GM12878 (cell line): Measurements from ENCODE around the gene S1PR1. TPM values are rescaled to one million over a fixed set of nuclear protein-coding genes. Genes with fewer than 3 reads are reported as not detected.

Source experiments
- ATAC-seq: fragments of 200-7000 bp; cut with Tn5 transposase; 3 replicates; pipeline ENCODE4 v1.9.1; 2020; ENCODE audit warnings: mild to moderate bottlenecking, moderate library complexity
- BruUV-seq: library from RNA; stranded (reverse); fragments of 400-500 nt; replicated peaks from 2 replicates; lab custom pipeline; 2021; lab: Mats Ljungman, UMichigan
- CTCF ChIA-PET: fragments of 300-600 bp; sonication (Branson Sonifier 250); formaldehyde crosslinking; extraction: SDS; loops from one replicate; lab custom pipeline; 2021; ENCODE audit warnings: inconsistent platforms; lab: Yijun Ruan, JAX
- POLR2A ChIA-PET: fragments of 350-600 bp; formaldehyde crosslinking; extraction: SDS; loops from one replicate; lab custom pipeline; 2021; ENCODE audit warnings: inconsistent platforms; lab: Charles Lee
- RAD21 ChIA-PET: fragments of 300-600 bp; sonication (Branson Sonifier 250); formaldehyde crosslinking; loops from one replicate; lab custom pipeline; 2023; ENCODE audit warnings: antibody characterized with exemption; ENCODE audit not compliant: unreplicated experiment; lab: Charles Lee
- SMC1A ChIA-PET: fragments of 300-600 bp; sonication (Branson Sonifier 250); formaldehyde crosslinking; loops from one replicate; lab custom pipeline; 2023; ENCODE audit not compliant: unreplicated experiment, uncharacterized antibody; lab: Charles Lee
- DNase-seq: peaks from one replicate; pipeline ENCODE4 v3.0.0-alpha.2; 2011; ENCODE audit warnings: low read depth, low spot score
- FAIRE-seq: peaks from 3 replicates; lab custom pipeline; 2011; peaks lifted over from hg19 to GRCh38; lab: Jason Lieb, UNC
- H2AFZ ChIP-seq: 2 replicates; pipeline ENCODE4 v1.6.0; 2011; ENCODE audit warnings: low read depth, low read length, control low read depth; ENCODE audit not compliant: control insufficient read depth
- H3K27ac ChIP-seq: 2 replicates; pipeline ENCODE4 v1.5.1; 2011; ENCODE audit warnings: control low read depth; ENCODE audit not compliant: control insufficient read depth, insufficient read depth
- H3K27me3 ChIP-seq, 2 experiments: replicated peaks in 1 of 2; 2 replicates each; pipeline versions ENCODE4 v1.6.0 to v1.6.1; 2011; ENCODE audit warnings: low read length in 1 of 2; ENCODE audit not compliant: control insufficient read depth in 2 of 2, insufficient read depth in 2 of 2
- H3K36me3 ChIP-seq, 2 experiments: 2 replicates each; pipeline ENCODE4 v1.5.1; 2011; ENCODE audit warnings: low read length in 1 of 2; ENCODE audit not compliant: control insufficient read depth in 2 of 2, insufficient read depth in 2 of 2
- H3K4me1 ChIP-seq: 2 replicates; pipeline ENCODE4 v1.6.1; 2011; ENCODE audit warnings: mild to moderate bottlenecking, low read length, moderate library complexity, mixed read lengths; ENCODE audit not compliant: control insufficient read depth, insufficient read depth
- H3K4me2 ChIP-seq: 2 replicates; pipeline ENCODE4 v1.6.0; 2011; ENCODE audit warnings: control low read depth; ENCODE audit not compliant: control insufficient read depth, insufficient read depth
- H3K4me3 ChIP-seq: fragments of 200-600 bp; sonication (generic); 2 replicates; pipeline ENCODE4 v1.5.1; 2016
- H3K79me2 ChIP-seq: 2 replicates; pipeline ENCODE4 v1.6.0; 2011; ENCODE audit warnings: low read length; ENCODE audit not compliant: control insufficient read depth, insufficient read depth
- H3K9ac ChIP-seq: 2 replicates; pipeline ENCODE4 v1.8.0; 2011; ENCODE audit warnings: low read length, control low read depth, mixed read lengths; ENCODE audit not compliant: control insufficient read depth, insufficient read depth
- H3K9me3 ChIP-seq: replicated peaks from 3 replicates; pipeline ENCODE4 v1.5.1; 2011; ENCODE audit warnings: mild to moderate bottlenecking, low read length; ENCODE audit not compliant: control insufficient read depth, insufficient read depth
- H4K20me1 ChIP-seq: 2 replicates; pipeline ENCODE4 v1.6.0; 2011; ENCODE audit not compliant: control insufficient read depth, insufficient read depth
- BCL11A ChIP-seq: IDR thresholded peaks from 2 replicates; pipeline ENCODE4 v1.6.1; 2011; ENCODE audit warnings: low read depth, low read length
- CBX5 ChIP-seq: sonication (generic); IDR thresholded peaks from 2 replicates; pipeline ENCODE4 v1.6.1; 2016; ENCODE audit warnings: low read depth, moderate library complexity, mild to moderate bottlenecking, inconsistent platforms
- CEBPZ ChIP-seq: fragments of 150-350 bp; IDR thresholded peaks from 2 replicates; pipeline ENCODE4 v1.6.1; 2016; ENCODE audit warnings: low read depth, low read length
- E4F1 ChIP-seq: fragments of 450-650 bp; IDR thresholded peaks from 2 replicates; pipeline ENCODE4 v1.6.1; 2018; ENCODE audit warnings: borderline replicate concordance, mild to moderate bottlenecking; ENCODE audit not compliant: partially characterized antibody
- GABPA ChIP-seq: IDR thresholded peaks from 2 replicates; pipeline ENCODE4 v1.6.1; 2014; ENCODE audit warnings: antibody characterized with exemption, low read depth, mild to moderate bottlenecking, inconsistent platforms
- HDAC6 ChIP-seq: fragments of 200-600 bp; sonication (generic); IDR thresholded peaks from one replicate; pipeline ENCODE4 v1.8.0; 2017; ENCODE audit warnings: antibody characterized with exemption; ENCODE audit not compliant: unreplicated experiment
- MTA3 ChIP-seq: IDR thresholded peaks from 2 replicates; pipeline ENCODE4 v1.6.1; 2012; ENCODE audit warnings: low read length, inconsistent platforms, borderline replicate concordance
- MYB ChIP-seq: fragments of 150-350 bp; IDR thresholded peaks from 2 replicates; pipeline ENCODE4 v1.6.1; 2014; ENCODE audit warnings: mild to moderate bottlenecking, low read depth, low read length, borderline replicate concordance
- PML ChIP-seq: IDR thresholded peaks from 2 replicates; pipeline ENCODE4 v1.6.1; 2012; ENCODE audit warnings: low read length, inconsistent platforms
- RAD21 ChIP-seq: IDR thresholded peaks from 2 replicates; pipeline ENCODE4 v1.6.1; 2011; ENCODE audit warnings: mild to moderate bottlenecking, low read depth, low read length, moderate library complexity; ENCODE audit not compliant: insufficient read depth
- SPI1 ChIP-seq: IDR thresholded peaks from 2 replicates; pipeline ENCODE4 v1.6.1; 2011; ENCODE audit warnings: low read depth, mild to moderate bottlenecking, low read length, moderate library complexity, borderline replicate concordance; ENCODE audit not compliant: insufficient read depth
- SUZ12 ChIP-seq: fragments of 200-600 bp; sonication (generic); IDR thresholded peaks from one replicate; pipeline ENCODE4 v1.6.1; 2018; ENCODE audit warnings: antibody characterized with exemption, mild to moderate bottlenecking; ENCODE audit not compliant: unreplicated experiment
- ZNF207 ChIP-seq: fragments of 450-650 bp; IDR thresholded peaks from 2 replicates; pipeline ENCODE4 v1.6.1; 2014; ENCODE audit warnings: antibody characterized with exemption, mild to moderate bottlenecking, borderline replicate concordance
- WGBS: methylation state at CpG from one replicate; pipeline ENCODE4 v1.1.6; 2016; ENCODE audit warnings: low lambda C conversion rate; ENCODE audit not compliant: insufficient replicate concordance, insufficient coverage; ENCODE audit errors: missing lambda C conversion rate; 5-methylcytosine and 5-hydroxymethylcytosine counted together
- in situ Hi-C: fragments of 300-500 bp; cut with MboI; formaldehyde crosslinking; loops from 9 replicates; pipeline ENCODE4 v1.14.3; 2018; ENCODE audit warnings: mixed read lengths
- intact Hi-C: fragments of 100-400 bp; cut with micrococcal nuclease; formaldehyde crosslinking; loops from one replicate; pipeline ENCODE4 v1.14.2; 2022; ENCODE audit not compliant: unreplicated experiment
- polyA plus RNA-seq, 11 experiments: library from polyadenylated mRNA; depleted of rRNA in 4 of 11; unstranded in 6 of 11; stranded (reverse) in 5 of 11; fragments of >200 nt; fragmentation: Nextera tagmentation in 4 of 11; fragmentation: Illumina TruSeq in 1 of 11; extraction: Ambion mirVana in 4 of 11; extraction: Trizol in 1 of 11; gene quantifications; 1 replicate in 1 of 11; 2 replicates in 10 of 11; pipeline versions ENCODE4 v1.2.1 to v1.2.3, GENCODE V29; 2011 to 2016; ENCODE audit warnings: inconsistent platforms in 2 of 11, missing spikeins in 2 of 11, low read depth in 1 of 11
- total RNA-seq, 4 experiments: library from RNA; depleted of rRNA in 3 of 4; stranded (reverse); fragments of >200 nt in 3 of 4; fragmentation: Illumina TruSeq in 1 of 4; extraction: Trizol in 1 of 4; gene quantifications; 2 replicates each; pipeline versions ENCODE4 v1.2.1 to v1.2.3, GENCODE V29; 2013 to 2021

Gene S1PR1
- total and polyA plus RNA-seq, 10 of the 15 experiments (the other 5 are each of a cell fraction or from before 2014, with no cell fraction given) = 3.8 to 59.4 (median 30.7) TPM

GRCh38 chr1:101276818-101277217, 40.0 kb downstream of the S1PR1 start:
- ChIA-PET SMC1A (no interaction called here), POLR2A (no interaction called here), RAD21 (no interaction called here), CTCF (no interaction called here)
- Histone ChIP-seq H3K9me3 (no peaks in the 10 kb centered on the region), H4K20me1 (no peaks in the 10 kb centered on the region), H3K4me2 (no peak overlapping the region), H3K4me1 (no peaks in the 10 kb centered on the region), H2AFZ (no peak overlapping the region), H3K79me2 (no peaks in the 10 kb centered on the region), H3K4me3 (no peak overlapping the region), H3K9ac (no peak overlapping the region), H3K27me3 (no peaks in the 10 kb centered on the region; a peak in 1 of 4 replicates), H3K27ac (no peak overlapping the region), H3K36me3 (no peaks in the 10 kb centered on the region)
- 72% methylated on average over 6 of the region's 6 CpGs for WGBS
- no peak for DNase-seq
- in situ Hi-C loops (no loop called here), intact Hi-C loops (no loop called here)
- BruUV-seq = no TSS peak
- FAIRE-seq = no peak
- TF ChIP-seq GABPA (no peak), MTA3 (no peak), BCL11A (no peak), SUZ12 (no peak), MYB (no peak), ZNF207 (no peak), PML (no peak)
- no peak for ATAC-seq

GRCh38 chr1:101278238-101278637, 41.4 kb downstream of the S1PR1 start:
- FAIRE-seq (no peak), DNase-seq (no peak), ATAC-seq (no peak)
- no peak overlapping the region for H3K4me2 ChIP-seq
- H3K9ac ChIP-seq = no peak overlapping the region
- no TSS peak for BruUV-seq
- H4K20me1 ChIP-seq = no peaks in the 10 kb centered on the region
- WGBS = 84% methylated on average over 4 of the region's 4 CpGs
- no peaks in the 10 kb centered on the region for H3K36me3 ChIP-seq
- no peaks in the 10 kb centered on the region for H3K79me2 ChIP-seq
- H3K27me3 ChIP-seq = no peaks in the 10 kb centered on the region; a peak in 1 of 4 replicates
- POLR2A ChIA-PET = no interaction called here
- in situ Hi-C loops (no loop called here), intact Hi-C loops (no loop called here)
- no peaks in the 10 kb centered on the region for H3K4me1 ChIP-seq
- CTCF ChIA-PET = interaction anchor here (4.2 kb wide), 1 partner anchor 11 kb away, joined by 44 read pairs; no protein-coding TSS in a partner anchor
- SMC1A ChIA-PET = interaction anchor here (0.8 to 2.6 kb wide), 5 partner anchors 10 to 321 kb away, joined by 3 to 13 read pairs (median 6); no protein-coding TSS in a partner anchor
- H3K9me3 ChIP-seq = no peaks in the 10 kb centered on the region
- H2AFZ ChIP-seq = no peak overlapping the region
- no peak overlapping the region for H3K27ac ChIP-seq
- H3K4me3 ChIP-seq = no peak overlapping the region
- RAD21 ChIA-PET = interaction anchor here (0.9 kb wide), 1 partner anchor 9 kb away, joined by 5 read pairs; no protein-coding TSS in a partner anchor
- TF ChIP-seq E4F1 (no peak), HDAC6 (no peak), CBX5 (no peak), CEBPZ (no peak), SPI1 (no peak), RAD21 (no peak)
